ENCODE measurements around the gene MYH11.
"Not testable (repeated sequence)": the region's sequence is repeated elsewhere in the genome, so short reads cannot be mapped to it uniquely, and the experiment has no call there.

MYH11 gene

GRCh38 chr16:15703029-15703736 is 153.6 kb downstream of the MYH11 start:
- no peak for DNase-seq

GRCh38 chr16:15701975-15702970 is 154.6 kb downstream of the MYH11 start:
- no peak for DNase-seq

- no peak for DNase-seq
Observed at GRCh38 chr16:15701367-15701766, 155.5 kb downstream of the MYH11 start.

- DNase-seq, result no peak
Observed at GRCh38 chr16:15699819-15700218, 157.0 kb downstream of the MYH11 start.

- DNase-seq, result no peak
Observed at GRCh38 chr16:15694499-15694898, 162.3 kb downstream of the MYH11 start.

GRCh38 chr16:15692508-15692907 is 164.3 kb downstream of the MYH11 start:
- DNase-seq, result not testable (repeated sequence)

- DNase-seq, result no peak
Observed at GRCh38 chr16:15691046-15691445, 165.8 kb downstream of the MYH11 start.

- no peak for DNase-seq
Observed at GRCh38 chr16:15690296-15690695, 166.5 kb downstream of the MYH11 start.

- no peak for DNase-seq
Observed at GRCh38 chr16:15689290-15689689, 167.5 kb downstream of the MYH11 start.

- no peak for DNase-seq
Observed at GRCh38 chr16:15686287-15686686, 170.5 kb downstream of the MYH11 start.

GRCh38 chr16:15682105-15682570 is 174.7 kb downstream of the MYH11 start:
- peak; percentile 45 for DNase-seq

GRCh38 chr16:15677447-15677846 is 179.4 kb downstream of the MYH11 start:
- DNase-seq, result no peak

- DNase-seq, result no peak
Observed at GRCh38 chr16:15676506-15676905, 180.3 kb downstream of the MYH11 start.

- no peak for DNase-seq
Observed at GRCh38 chr16:15674571-15674970, 182.3 kb downstream of the MYH11 start.

GRCh38 chr16:15672514-15673167 is 184.2 kb downstream of the MYH11 start:
- DNase-seq, result peak; percentile 67

GRCh38 chr16:15672127-15672513 is 184.7 kb downstream of the MYH11 start:
- not testable (repeated sequence) for DNase-seq

GRCh38 chr16:15671530-15672117 is 185.2 kb downstream of the MYH11 start:
- DNase-seq, result no peak

- no peak for DNase-seq
Observed at GRCh38 chr16:15667091-15667742, 189.6 kb downstream of the MYH11 start.

- no peak for DNase-seq
Observed at GRCh38 chr16:15665107-15665506, 191.7 kb downstream of the MYH11 start.

- no peak for DNase-seq
Observed at GRCh38 chr16:15660203-15660601, 196.6 kb downstream of the MYH11 start.

GRCh38 chr16:15658556-15658955 is 198.3 kb downstream of the MYH11 start:
- no peak for DNase-seq

GRCh38 chr16:15658149-15658548 is 198.7 kb downstream of the MYH11 start:
- DNase-seq, result no peak
